ENCODE results near the gene TNFRSF25. TPM values are rescaled to one million over a fixed set of nuclear protein-coding genes. Genes with fewer than 3 reads are reported as not detected.
A peak's percentile ranks its signal among the peaks of the same experiment; 100 is the strongest.

Gene TNFRSF25
- total and polyA plus RNA-seq, 2 experiments from 2014 or later: 13.6 to 25.3 TPM

- TF ChIP-seq ETS1 (IDR thresholded peaks at IDR 0.05) (no peak), EZH2phosphoT487 (IDR thresholded peaks at IDR 0.05; ENCODE audit: unreplicated experiment) (no peak), CTCF (conservative IDR thresholded peaks at IDR 0.05; ENCODE audit: low read depth in 2 of 2) (no peak), JUNB (IDR thresholded peaks at IDR 0.05; ENCODE audit: unreplicated experiment) (no peak), POLR2AphosphoS5 (IDR thresholded peaks at IDR 0.05; ENCODE audit: low read depth) (no peak), STAT1 (IDR thresholded peaks at IDR 0.05; ENCODE audit: unreplicated experiment) (no peak), ZNF114 (CRISPR knock-in tag; IDR thresholded peaks at IDR 0.05) (no peak), CREB1 (CRISPR knock-in tag; IDR thresholded peaks at IDR 0.05; ENCODE audit: low read depth) (no peak), NANOG (IDR thresholded peaks at IDR 0.05; ENCODE audit: borderline replicate concordance) (no peak), REST (IDR thresholded peaks at IDR 0.05; ENCODE audit: unreplicated experiment) (no peak)
These were observed 41.1 kb upstream of the TNFRSF25 start (continued) for GRCh38 chr1:6507037-6507428.

- ATAC-seq (peak; percentile 11; the same call in 2 of the 3 replicates), DNase-seq (ENCODE audit: low spot score) (no peak)
- no peak overlapping the region for H2AFZ ChIP-seq
- Mint-ChIP-seq H3K27me3 (ENCODE audit: insufficient read depth, low read depth, poor library complexity) (peaks cover 4% of the 10 kb centered on the region), H3K9me3 (no peaks in the 10 kb centered on the region), H3K4me3 (no peak overlapping the region), H3K27ac (no peak overlapping the region), H3K4me1 (0 out of 3 replicates have a peak, but pooled peaks cover 3% of the 10 kb centered on the region), H3K36me3 (ENCODE audit: low read depth) (no peaks in the 10 kb centered on the region)
- no peaks in the 10 kb centered on the region for H4K20me1 ChIP-seq (replicated peaks; ENCODE audit: insufficient read depth)
- H3K36me3 ChIP-seq (ENCODE audit: insufficient read depth): no peaks in the 10 kb centered on the region
- no peak overlapping the region for H3K4me2 ChIP-seq
- no peak overlapping the region for H3K27ac ChIP-seq (ENCODE audit: low read depth)
- H3F3A ChIP-seq (replicated peaks; ENCODE audit: low read depth): no peaks in the 10 kb centered on the region
- H3K4me1 ChIP-seq (ENCODE audit: insufficient read depth): no peaks in the 10 kb centered on the region
- no peak overlapping the region for H3K4me3 ChIP-seq
- no peaks in the 10 kb centered on the region for H3K27me3 ChIP-seq (ENCODE audit: insufficient read depth)
- H3K9me2 ChIP-seq (ENCODE audit: insufficient read depth): no peaks in the 10 kb centered on the region
- no peaks in the 10 kb centered on the region for H3K79me2 ChIP-seq (replicated peaks; ENCODE audit: insufficient read depth)
- TF ChIP-seq ZNF462 (CRISPR knock-in tag; IDR thresholded peaks at IDR 0.05) (no peak), STAT1 (IDR thresholded peaks at IDR 0.05; ENCODE audit: unreplicated experiment) (no peak), POLR2AphosphoS5 (IDR thresholded peaks at IDR 0.05; ENCODE audit: low read depth) (no peak)
These were observed 40.5 kb upstream of the TNFRSF25 start for GRCh38 chr1:6506210-6507036.

Measured in GM23338 (cell line).